ENCODE results near the gene ISG20. TPM values are rescaled to one million over a fixed set of nuclear protein-coding genes. Genes with fewer than 3 reads are reported as not detected.

The ISG20 gene
- total RNA-seq, 1 donor from 2014 or later: 15.9 TPM

GRCh38 chr15:88653200-88654064, 14.6 kb downstream of the ISG20 start:
- Mint-ChIP-seq H3K4me3 (ENCODE audit: unreplicated experiment) (no peak overlapping the region), H3K9me3 (ENCODE audit: unreplicated experiment) (no peaks in the 10 kb centered on the region), H3K27ac (ENCODE audit: unreplicated experiment) (no peak overlapping the region), H3K27me3 (ENCODE audit: low read depth, unreplicated experiment) (peaks cover 17% of the 10 kb centered on the region), H3K4me1 (ENCODE audit: low read depth, unreplicated experiment) (peaks cover 22% of the 10 kb centered on the region), H3K36me3 (ENCODE audit: low read depth, unreplicated experiment) (no peaks in the 10 kb centered on the region)
- no peak overlapping the region for H3K9ac ChIP-seq (ENCODE audit: low read length)
- no peaks in the 10 kb centered on the region for H3K9me3 ChIP-seq (ENCODE audit: insufficient read depth, low read depth, low read length)
- no peak for DNase-seq (ENCODE audit: low read depth)
- peaks cover 19% of the 10 kb centered on the region for H3K4me1 ChIP-seq (ENCODE audit: insufficient read depth, low read length)
- H2AFZ ChIP-seq (ENCODE audit: low read depth, low read length): no peak overlapping the region
- no peak overlapping the region for H3K27ac ChIP-seq (ENCODE audit: low read depth, low read length)
- TF ChIP-seq, protein P1, sequence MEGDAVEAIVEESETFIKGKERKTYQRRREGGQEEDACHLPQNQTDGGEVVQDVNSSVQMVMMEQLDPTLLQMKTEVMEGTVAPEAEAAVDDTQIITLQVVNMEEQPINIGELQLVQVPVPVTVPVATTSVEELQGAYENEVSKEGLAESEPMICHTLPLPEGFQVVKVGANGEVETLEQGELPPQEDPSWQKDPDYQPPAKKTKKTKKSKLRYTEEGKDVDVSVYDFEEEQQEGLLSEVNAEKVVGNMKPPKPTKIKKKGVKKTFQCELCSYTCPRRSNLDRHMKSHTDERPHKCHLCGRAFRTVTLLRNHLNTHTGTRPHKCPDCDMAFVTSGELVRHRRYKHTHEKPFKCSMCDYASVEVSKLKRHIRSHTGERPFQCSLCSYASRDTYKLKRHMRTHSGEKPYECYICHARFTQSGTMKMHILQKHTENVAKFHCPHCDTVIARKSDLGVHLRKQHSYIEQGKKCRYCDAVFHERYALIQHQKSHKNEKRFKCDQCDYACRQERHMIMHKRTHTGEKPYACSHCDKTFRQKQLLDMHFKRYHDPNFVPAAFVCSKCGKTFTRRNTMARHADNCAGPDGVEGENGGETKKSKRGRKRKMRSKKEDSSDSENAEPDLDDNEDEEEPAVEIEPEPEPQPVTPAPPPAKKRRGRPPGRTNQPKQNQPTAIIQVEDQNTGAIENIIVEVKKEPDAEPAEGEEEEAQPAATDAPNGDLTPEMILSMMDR (IDR thresholded peaks at IDR 0.05; ENCODE audit: insufficient read depth, low read depth, low read length): no peak
- no peaks in the 10 kb centered on the region for H4K20me1 ChIP-seq (ENCODE audit: insufficient read depth, low read length)
- no peak for FAIRE-seq
- H3K4me2 ChIP-seq (ENCODE audit: low read length): no peak overlapping the region
- H3K4me3 ChIP-seq (ENCODE audit: insufficient read depth, low read depth, low read length): no peak overlapping the region
- H3K36me3 ChIP-seq (ENCODE audit: insufficient read depth, low read length): no peaks in the 10 kb centered on the region
- no peaks in the 10 kb centered on the region for H3K79me2 ChIP-seq (ENCODE audit: insufficient read depth, low read length)
- H3K27me3 ChIP-seq (ENCODE audit: insufficient read depth, low read length): no peaks in the 10 kb centered on the region

DNA sequence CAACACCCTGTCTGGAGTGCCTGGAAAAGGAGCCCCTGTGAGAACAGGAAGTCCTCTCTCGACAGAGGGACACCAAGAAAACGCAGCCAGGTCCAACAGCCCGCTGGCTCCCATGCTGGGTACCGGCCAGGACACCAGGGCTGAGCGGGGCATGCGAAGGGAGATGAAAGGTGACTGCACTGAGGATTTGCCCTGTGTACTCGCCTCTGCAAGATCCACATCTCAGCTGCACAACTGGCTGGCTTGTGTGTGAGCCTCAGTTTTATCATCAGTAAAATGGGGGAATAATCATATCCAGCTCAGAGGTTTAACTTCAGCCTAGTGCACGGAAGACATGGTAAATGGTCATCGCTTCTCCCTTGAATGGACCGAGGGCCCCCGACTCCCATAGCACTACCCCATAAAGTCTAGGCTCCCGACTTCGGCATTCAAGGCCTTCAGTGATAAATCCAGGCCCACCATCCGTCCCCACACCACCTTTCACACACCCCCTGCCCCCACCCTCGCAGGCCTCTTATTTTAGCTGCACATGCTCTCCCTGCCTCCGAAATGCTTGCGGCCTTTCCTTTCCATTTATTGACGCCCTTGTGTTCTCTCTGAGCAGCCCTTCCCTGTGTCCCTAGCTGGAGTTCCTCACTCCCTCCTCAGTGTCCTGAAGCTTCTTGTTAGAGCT, 15.8 kb downstream of the ISG20 start:
- Mint-ChIP-seq H3K27ac (ENCODE audit: unreplicated experiment) (no peak overlapping the region), H3K4me1 (ENCODE audit: low read depth, unreplicated experiment) (peaks cover 16% of the 10 kb centered on the region)
- no peak for FAIRE-seq

More for the DNA sequence above, 15.8 kb downstream of the ISG20 start:
- Histone ChIP-seq H3K9ac (ENCODE audit: low read length) (no peak overlapping the region), H3K27ac (ENCODE audit: low read depth, low read length) (no peak overlapping the region), H2AFZ (ENCODE audit: low read depth, low read length) (no peak overlapping the region), H3K9me3 (ENCODE audit: insufficient read depth, low read depth, low read length) (no peaks in the 10 kb centered on the region), H3K4me1 (ENCODE audit: insufficient read depth, low read length) (peaks cover 13% of the 10 kb centered on the region), H3K4me3 (ENCODE audit: insufficient read depth, low read depth, low read length) (no peak overlapping the region), H3K79me2 (ENCODE audit: insufficient read depth, low read length) (no peaks in the 10 kb centered on the region), H3K36me3 (ENCODE audit: insufficient read depth, low read length) (no peaks in the 10 kb centered on the region), H3K4me2 (ENCODE audit: low read length) (no peak overlapping the region), H3K27me3 (ENCODE audit: insufficient read depth, low read length) (no peaks in the 10 kb centered on the region), H4K20me1 (ENCODE audit: insufficient read depth, low read length) (no peaks in the 10 kb centered on the region)
- H3K9me3 Mint-ChIP-seq (ENCODE audit: unreplicated experiment): no peaks in the 10 kb centered on the region
- TF ChIP-seq, protein P1 (IDR thresholded peaks at IDR 0.05; ENCODE audit: insufficient read depth, low read depth, low read length): no peak
- TF ChIP-seq EZH2 (IDR thresholded peaks at IDR 0.05; ENCODE audit: insufficient read depth, low read length): no peak
- no peak overlapping the region for H3K4me3 Mint-ChIP-seq (ENCODE audit: unreplicated experiment)
- no peak for DNase-seq (ENCODE audit: low read depth)
- H3K27me3 Mint-ChIP-seq (ENCODE audit: low read depth, unreplicated experiment): peaks cover 19% of the 10 kb centered on the region
- no peaks in the 10 kb centered on the region for H3K36me3 Mint-ChIP-seq (ENCODE audit: low read depth, unreplicated experiment)
